GM21367 (cell line): Measurements from ENCODE around the gene ADAMTSL1.

Experiments
- ATAC-seq: cut with Tn5 transposase; IDR thresholded peaks from one replicate; pipeline ENCODE4 v1.9.1; 2021; ENCODE audit not compliant: unreplicated experiment

The ADAMTSL1 gene

GRCh38 chr9:18461496-18461895, 12.5 kb upstream of the ADAMTSL1 start:
- ATAC-seq = no peak

- ATAC-seq = no peak
These were observed 10.0 kb upstream of the ADAMTSL1 start for GRCh38 chr9:18463991-18464390.

- no peak for ATAC-seq
These were observed 7.9 kb upstream of the ADAMTSL1 start for GRCh38 chr9:18466101-18466500.

- ATAC-seq = no peak
These were observed 6.3 kb upstream of the ADAMTSL1 start for GRCh38 chr9:18467696-18468095.

- ATAC-seq = no peak
These were observed 1.5 kb upstream of the ADAMTSL1 start for GRCh38 chr9:18472435-18472834.

GRCh38 chr9:18472841-18473251, 1.1 kb upstream of the ADAMTSL1 start:
- ATAC-seq = no peak

- no peak for ATAC-seq
These were observed 830 bp downstream of the ADAMTSL1 start for GRCh38 chr9:18474783-18475182.

- no peak for ATAC-seq
These were observed 3.2 kb downstream of the ADAMTSL1 start for GRCh38 chr9:18477121-18477660.

- no peak for ATAC-seq
These were observed 3.8 kb downstream of the ADAMTSL1 start for GRCh38 chr9:18477719-18478118.

GRCh38 chr9:18478501-18479361, 4.8 kb downstream of the ADAMTSL1 start:
- no peak for ATAC-seq

- ATAC-seq = no peak
These were observed 5.5 kb downstream of the ADAMTSL1 start for GRCh38 chr9:18479405-18479804.

- no peak for ATAC-seq
These were observed 6.7 kb downstream of the ADAMTSL1 start for GRCh38 chr9:18480662-18481093.

GRCh38 chr9:18482371-18482770, 8.4 kb downstream of the ADAMTSL1 start:
- ATAC-seq = no peak

- ATAC-seq = no peak
These were observed 11.8 kb downstream of the ADAMTSL1 start for GRCh38 chr9:18485714-18486113.

- ATAC-seq = no peak
These were observed 13.7 kb downstream of the ADAMTSL1 start for GRCh38 chr9:18487611-18488010.

GRCh38 chr9:18488886-18489285, 14.9 kb downstream of the ADAMTSL1 start:
- no peak for ATAC-seq

GRCh38 chr9:18489861-18490260, 15.9 kb downstream of the ADAMTSL1 start:
- no peak for ATAC-seq

- no peak for ATAC-seq
These were observed 16.9 kb downstream of the ADAMTSL1 start for GRCh38 chr9:18490641-18491370.

- no peak for ATAC-seq
These were observed 18.7 kb downstream of the ADAMTSL1 start for GRCh38 chr9:18492612-18493011.

- no peak for ATAC-seq
These were observed 19.6 kb downstream of the ADAMTSL1 start for GRCh38 chr9:18493451-18493993.

GRCh38 chr9:18495065-18495464, 21.1 kb downstream of the ADAMTSL1 start:
- ATAC-seq = no peak
